Osteocyte (in vitro differentiated cells): ENCODE data around the gene FNDC10. TPM values are rescaled to one million over a fixed set of nuclear protein-coding genes. Genes with fewer than 3 reads are reported as not detected.

Experiments
- DNase-seq: peaks from one replicate; pipeline ENCODE4 v3.0.0; 2021; ENCODE audit warnings: mixed read lengths; ENCODE audit not compliant: unreplicated experiment; ENCODE audit errors: extremely low spot score
- H3K27ac Mint-ChIP-seq: one replicate; pipeline ENCODE4 v1.8.0; 2021; ENCODE audit warnings: mild to moderate bottlenecking, mixed read lengths; ENCODE audit not compliant: unreplicated experiment
- H3K27me3 Mint-ChIP-seq: one replicate; pipeline ENCODE4 v1.8.0; 2021; ENCODE audit warnings: mixed read lengths; ENCODE audit not compliant: unreplicated experiment
- H3K36me3 Mint-ChIP-seq: one replicate; pipeline ENCODE4 v1.8.0; 2021; ENCODE audit warnings: mixed read lengths; ENCODE audit not compliant: unreplicated experiment
- H3K4me1 Mint-ChIP-seq: one replicate; pipeline ENCODE4 v1.8.0; 2021; ENCODE audit warnings: mixed read lengths; ENCODE audit not compliant: unreplicated experiment
- H3K4me3 Mint-ChIP-seq: one replicate; pipeline ENCODE4 v1.8.0; 2021; ENCODE audit warnings: mild to moderate bottlenecking, moderate library complexity, mixed read lengths; ENCODE audit not compliant: unreplicated experiment
- H3K9me3 Mint-ChIP-seq: one replicate; pipeline ENCODE4 v1.8.0; 2021; ENCODE audit warnings: mixed read lengths; ENCODE audit not compliant: unreplicated experiment
- CTCF ChIP-seq: fragments of 200-600 bp; sonication (generic); IDR thresholded peaks from 2 replicates; pipeline ENCODE4 v1.5.0; 2021; ENCODE audit warnings: antibody characterized with exemption, mild to moderate bottlenecking, moderate library complexity
- total RNA-seq: library from RNA; stranded (reverse); gene quantifications from 2 replicates; pipeline ENCODE4 v1.2.1, GENCODE V29; 2021

FNDC10 gene
- total RNA-seq, 1 donor from 2014 or later = 25.6 TPM

- no peak for DNase-seq
- H3K27me3 Mint-ChIP-seq = no peaks in the 10 kb centered on the region
- no peak for TF ChIP-seq CTCF
- peaks cover 19% of the 10 kb centered on the region for H3K4me1 Mint-ChIP-seq
- H3K36me3 Mint-ChIP-seq = peaks cover 3% of the 10 kb centered on the region
- H3K27ac Mint-ChIP-seq = no peak overlapping the region
- H3K9me3 Mint-ChIP-seq = no peaks in the 10 kb centered on the region
- H3K4me3 Mint-ChIP-seq = no peak overlapping the region
Observed at GRCh38 chr1:1609822-1610485, 10.0 kb upstream of the FNDC10 start.

GRCh38 chr1:1606232-1606631 lies 6.3 kb upstream of the FNDC10 start:
- Mint-ChIP-seq H3K27ac (no peak overlapping the region), H3K4me3 (no peak overlapping the region), H3K36me3 (no peaks in the 10 kb centered on the region), H3K9me3 (no peaks in the 10 kb centered on the region), H3K27me3 (no peaks in the 10 kb centered on the region), H3K4me1 (no peaks in the 10 kb centered on the region)
- no peak for DNase-seq
- TF ChIP-seq CTCF = no peak

GRCh38 chr1:1605724-1606123 lies 5.8 kb upstream of the FNDC10 start:
- H3K4me1 Mint-ChIP-seq = no peaks in the 10 kb centered on the region

GRCh38 chr1:1605034-1605591 lies 5.2 kb upstream of the FNDC10 start:
- H3K27ac Mint-ChIP-seq = no peak overlapping the region
- no peak for TF ChIP-seq CTCF
- no peak overlapping the region for H3K4me3 Mint-ChIP-seq
- H3K9me3 Mint-ChIP-seq = no peaks in the 10 kb centered on the region
- H3K36me3 Mint-ChIP-seq = no peaks in the 10 kb centered on the region
- no peaks in the 10 kb centered on the region for H3K4me1 Mint-ChIP-seq
- no peaks in the 10 kb centered on the region for H3K27me3 Mint-ChIP-seq
- no peak for DNase-seq

More at GRCh38 chr1:1605724-1606123, 5.8 kb upstream of the FNDC10 start:
- Mint-ChIP-seq H3K9me3 (no peaks in the 10 kb centered on the region), H3K36me3 (no peaks in the 10 kb centered on the region), H3K27me3 (no peaks in the 10 kb centered on the region), H3K4me3 (no peak overlapping the region), H3K27ac (no peak overlapping the region)
- no peak for TF ChIP-seq CTCF
- no peak for DNase-seq

- Mint-ChIP-seq H3K4me3 (no peak overlapping the region), H3K36me3 (no peaks in the 10 kb centered on the region)
Observed at GRCh38 chr1:1604374-1605033, 4.6 kb upstream of the FNDC10 start.

More at GRCh38 chr1:1604374-1605033, 4.6 kb upstream of the FNDC10 start:
- Mint-ChIP-seq H3K9me3 (no peaks in the 10 kb centered on the region), H3K4me1 (no peaks in the 10 kb centered on the region), H3K27ac (no peak overlapping the region), H3K27me3 (no peaks in the 10 kb centered on the region)
- no peak for TF ChIP-seq CTCF
- DNase-seq = peak; percentile 80
